Measurements from ENCODE around the gene IL2RG.

The IL2RG gene

DNA sequence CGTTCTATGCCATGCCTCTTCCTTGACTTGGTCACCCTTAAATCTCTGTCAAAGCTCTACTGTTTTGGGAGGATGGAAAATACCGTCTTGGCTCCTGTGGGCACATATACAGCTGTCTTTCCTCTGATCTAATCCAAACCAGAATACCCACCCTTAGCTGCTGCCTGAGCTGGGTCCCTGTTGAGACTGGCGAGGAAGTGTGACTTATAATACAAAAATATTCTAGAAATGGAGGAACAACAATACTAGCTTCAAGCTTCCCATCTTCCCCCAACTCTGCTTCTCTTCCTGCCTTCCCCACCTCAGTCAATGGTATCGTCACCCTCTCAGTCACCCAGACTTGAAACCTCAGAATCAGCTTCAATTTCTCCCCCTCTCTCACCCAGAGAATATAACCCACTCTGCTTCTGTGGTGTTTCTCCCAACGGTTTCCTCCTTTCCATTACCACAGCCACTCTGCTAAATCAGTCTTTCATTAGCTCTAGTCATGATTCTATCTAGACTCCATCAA is 599 bp upstream of the IL2RG start:
- TF ChIP-seq, protein P1, sequence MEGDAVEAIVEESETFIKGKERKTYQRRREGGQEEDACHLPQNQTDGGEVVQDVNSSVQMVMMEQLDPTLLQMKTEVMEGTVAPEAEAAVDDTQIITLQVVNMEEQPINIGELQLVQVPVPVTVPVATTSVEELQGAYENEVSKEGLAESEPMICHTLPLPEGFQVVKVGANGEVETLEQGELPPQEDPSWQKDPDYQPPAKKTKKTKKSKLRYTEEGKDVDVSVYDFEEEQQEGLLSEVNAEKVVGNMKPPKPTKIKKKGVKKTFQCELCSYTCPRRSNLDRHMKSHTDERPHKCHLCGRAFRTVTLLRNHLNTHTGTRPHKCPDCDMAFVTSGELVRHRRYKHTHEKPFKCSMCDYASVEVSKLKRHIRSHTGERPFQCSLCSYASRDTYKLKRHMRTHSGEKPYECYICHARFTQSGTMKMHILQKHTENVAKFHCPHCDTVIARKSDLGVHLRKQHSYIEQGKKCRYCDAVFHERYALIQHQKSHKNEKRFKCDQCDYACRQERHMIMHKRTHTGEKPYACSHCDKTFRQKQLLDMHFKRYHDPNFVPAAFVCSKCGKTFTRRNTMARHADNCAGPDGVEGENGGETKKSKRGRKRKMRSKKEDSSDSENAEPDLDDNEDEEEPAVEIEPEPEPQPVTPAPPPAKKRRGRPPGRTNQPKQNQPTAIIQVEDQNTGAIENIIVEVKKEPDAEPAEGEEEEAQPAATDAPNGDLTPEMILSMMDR (IDR thresholded peaks at IDR 0.05; ENCODE audit: low read depth, low read length, missing control alignments) = no peak
- H3K4me3 ChIP-seq (ENCODE audit: low read depth, low read length) = no peak overlapping the region
- DNase-seq (ENCODE audit: low read depth) = no peak
- in situ Hi-C loops (cut with HindIII; ENCODE audit: low sequenced_read_pairs) = no loop called here

DNA sequence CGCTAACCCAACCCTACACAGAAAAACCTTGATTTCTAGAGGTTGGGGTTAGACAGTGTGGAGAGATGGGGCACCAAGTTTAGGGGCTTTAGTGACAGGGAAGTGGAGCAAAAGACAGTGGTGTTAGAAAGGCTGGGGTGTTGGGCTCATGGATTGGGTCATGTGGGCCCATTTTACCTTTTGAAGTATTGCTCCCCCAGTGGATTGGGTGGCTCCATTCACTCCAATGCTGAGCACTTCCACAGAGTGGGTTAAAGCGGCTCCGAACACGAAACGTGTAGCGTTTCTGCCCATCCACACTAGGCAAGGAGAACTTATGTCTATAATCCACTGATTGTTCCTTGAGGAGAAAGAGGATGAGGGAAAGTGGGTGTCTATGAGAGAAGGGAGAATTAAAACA is 2.3 kb downstream of the IL2RG start:
- TF ChIP-seq, protein P1 (IDR thresholded peaks at IDR 0.05; ENCODE audit: low read depth, low read length, missing control alignments) = no peak
- no peak overlapping the region for H3K4me3 ChIP-seq (ENCODE audit: low read depth, low read length)
- no peak for DNase-seq (ENCODE audit: low read depth)
- in situ Hi-C loops (cut with HindIII; ENCODE audit: low sequenced_read_pairs) = no loop called here

DNA sequence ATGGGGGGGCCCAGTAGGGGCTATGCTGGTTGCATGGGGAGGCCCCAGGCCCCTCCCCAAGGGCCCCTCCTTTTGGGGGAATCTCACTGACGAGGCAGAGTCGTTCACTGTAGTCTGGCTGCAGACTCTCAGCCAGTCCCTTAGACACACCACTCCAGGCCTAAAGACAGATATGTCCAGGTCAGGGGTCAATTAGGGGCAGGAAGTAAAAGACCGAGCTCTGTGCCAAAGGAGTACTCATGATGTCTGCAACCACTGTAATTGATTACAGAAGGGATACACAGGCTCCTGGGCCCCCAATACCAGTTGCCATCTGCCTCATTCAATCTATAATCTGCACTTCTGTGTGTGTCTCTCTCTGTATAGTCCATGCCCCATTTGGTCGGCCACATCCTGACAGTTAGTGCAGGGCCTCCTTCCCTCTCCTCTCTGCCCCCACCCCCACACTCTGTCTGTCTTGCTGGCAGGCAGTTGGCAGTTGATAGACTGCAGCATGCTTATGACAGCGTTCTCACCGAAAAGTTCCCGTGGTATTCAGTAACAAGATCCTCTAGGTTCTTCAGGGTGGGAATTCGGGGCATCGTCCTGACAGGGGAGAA is 3.5 kb downstream of the IL2RG start:
- TF ChIP-seq, protein P1 (IDR thresholded peaks at IDR 0.05; ENCODE audit: low read depth, low read length, missing control alignments) = no peak
- no peak for DNase-seq (ENCODE audit: low read depth)
- no peak overlapping the region for H3K4me3 ChIP-seq (ENCODE audit: low read depth, low read length)
- in situ Hi-C loops (cut with HindIII; ENCODE audit: low sequenced_read_pairs) = no loop called here

DNA sequence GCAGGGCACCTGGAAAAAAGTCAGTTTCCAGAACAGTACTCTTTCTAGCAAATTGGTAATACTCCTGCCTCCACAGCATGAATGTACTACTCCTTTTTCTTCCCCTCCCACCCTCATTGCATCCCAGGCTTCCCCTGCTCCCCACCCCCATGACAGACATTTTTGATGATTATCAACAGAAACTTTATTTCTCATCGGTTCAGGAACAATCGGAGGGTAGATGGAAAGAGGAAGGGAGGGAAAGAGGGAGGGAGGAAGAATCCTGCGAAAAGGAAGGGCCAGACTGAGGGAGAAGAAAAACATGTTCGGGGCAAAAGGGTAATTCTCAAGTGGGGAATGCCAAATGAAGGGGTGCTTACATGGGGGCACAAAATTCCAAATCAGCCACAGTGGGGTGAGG is 4.1 kb downstream of the IL2RG start:
- H3K4me3 ChIP-seq (ENCODE audit: low read depth, low read length) = no peak overlapping the region
- in situ Hi-C loops (cut with HindIII; ENCODE audit: low sequenced_read_pairs) = no loop called here
- TF ChIP-seq, protein P1 (IDR thresholded peaks at IDR 0.05; ENCODE audit: low read depth, low read length, missing control alignments) = no peak
- DNase-seq (ENCODE audit: low read depth) = no peak

DNA sequence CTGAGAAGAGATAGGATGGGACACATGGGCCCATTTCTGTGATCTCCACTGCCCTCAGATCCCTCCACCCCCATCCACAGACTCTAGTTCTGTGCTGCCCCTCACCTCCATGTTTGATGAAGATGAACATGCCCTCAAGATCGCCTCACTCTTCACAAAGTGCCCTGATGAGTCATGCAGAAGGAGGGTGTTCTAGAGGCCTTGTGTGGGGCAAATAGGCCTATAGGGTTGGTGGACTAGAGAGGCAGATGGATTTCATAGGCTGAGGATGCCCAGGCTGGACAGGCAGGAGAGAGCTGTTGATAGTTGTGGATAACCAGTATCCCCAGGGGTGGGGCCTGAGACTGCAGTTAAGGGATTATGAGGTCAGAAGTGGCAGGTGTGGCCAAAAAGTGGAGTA is 5.0 kb downstream of the IL2RG start, which contains the start of gene CXorf65:
TSS of gene CXorf65 (minus strand) at position 314 of the 400 bp plus-strand sequence. CDS start at position 130, 184 bp downstream.
- no peak within 1 kb of the TSS for H3K4me3 ChIP-seq (ENCODE audit: low read depth, low read length)
- no peak for DNase-seq (ENCODE audit: low read depth)

DNA sequence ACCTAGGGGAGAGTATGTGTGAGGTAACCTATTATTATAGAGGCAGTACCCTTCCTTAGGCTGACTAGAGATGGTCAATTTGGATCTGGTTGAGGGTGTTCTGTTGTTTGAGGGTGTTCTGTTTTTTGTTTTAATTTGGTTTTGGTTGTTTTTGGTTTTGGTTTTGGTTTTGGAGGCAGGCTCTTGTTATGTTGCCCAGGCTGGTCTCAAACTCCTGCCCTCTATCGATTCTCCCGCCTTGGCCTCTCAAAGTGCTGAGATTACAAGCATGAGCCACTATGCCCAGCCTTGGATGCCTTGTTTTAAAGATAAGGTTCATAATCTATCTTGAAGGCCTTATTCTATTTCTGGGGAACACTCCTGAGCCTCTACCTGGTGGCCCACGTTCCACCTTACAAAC is 5.7 kb downstream of the IL2RG start:
- H3K4me3 ChIP-seq (ENCODE audit: low read depth, low read length) = no peak overlapping the region
- TF ChIP-seq, protein P1 (IDR thresholded peaks at IDR 0.05; ENCODE audit: low read depth, low read length, missing control alignments) = no peak
- in situ Hi-C loops (cut with HindIII; ENCODE audit: low sequenced_read_pairs) = no loop called here
- DNase-seq (ENCODE audit: low read depth) = no peak

More for the DNA sequence above, 5.0 kb downstream of the IL2RG start, which contains the start of gene CXorf65:
- in situ Hi-C loops (cut with HindIII; ENCODE audit: low sequenced_read_pairs) = no loop called here
- TF ChIP-seq, protein P1 (IDR thresholded peaks at IDR 0.05; ENCODE audit: low read depth, low read length, missing control alignments) = no peak

Data from astrocyte of the cerebellum (primary cell).